ENCODE results near the gene TRIB2.

DNA sequence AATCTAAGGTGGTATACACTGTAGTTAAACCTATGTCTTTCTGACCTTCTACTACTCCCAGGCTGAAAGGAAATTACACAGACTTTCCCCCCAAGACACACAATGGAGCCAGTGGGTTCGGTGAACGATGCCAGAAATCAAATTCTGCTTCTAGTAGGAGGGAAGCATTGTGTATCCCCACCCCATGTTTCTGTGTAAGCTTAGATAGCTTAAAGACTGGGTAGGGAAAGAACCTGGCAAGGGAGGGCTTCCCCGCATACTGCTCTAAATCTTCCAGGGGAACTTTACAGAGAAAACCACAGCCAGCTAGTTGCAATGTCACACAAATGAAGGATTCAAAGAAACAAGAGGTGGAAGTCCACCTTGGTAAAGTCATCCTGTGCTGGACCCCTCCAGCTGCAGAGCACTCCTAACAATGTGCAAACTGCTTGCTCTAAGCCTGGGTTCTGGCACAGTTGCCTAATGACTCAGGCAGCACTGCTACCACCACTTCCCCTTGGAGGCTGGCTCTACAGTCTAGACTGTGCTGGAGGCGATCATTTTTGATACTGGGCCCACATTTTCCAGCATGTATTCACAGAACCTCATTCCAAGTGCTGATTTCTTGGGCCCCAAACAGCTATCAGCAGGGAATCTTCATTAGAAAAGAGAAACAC, 47.5 kb downstream of the TRIB2 start:
- TF ChIP-seq, protein P1, sequence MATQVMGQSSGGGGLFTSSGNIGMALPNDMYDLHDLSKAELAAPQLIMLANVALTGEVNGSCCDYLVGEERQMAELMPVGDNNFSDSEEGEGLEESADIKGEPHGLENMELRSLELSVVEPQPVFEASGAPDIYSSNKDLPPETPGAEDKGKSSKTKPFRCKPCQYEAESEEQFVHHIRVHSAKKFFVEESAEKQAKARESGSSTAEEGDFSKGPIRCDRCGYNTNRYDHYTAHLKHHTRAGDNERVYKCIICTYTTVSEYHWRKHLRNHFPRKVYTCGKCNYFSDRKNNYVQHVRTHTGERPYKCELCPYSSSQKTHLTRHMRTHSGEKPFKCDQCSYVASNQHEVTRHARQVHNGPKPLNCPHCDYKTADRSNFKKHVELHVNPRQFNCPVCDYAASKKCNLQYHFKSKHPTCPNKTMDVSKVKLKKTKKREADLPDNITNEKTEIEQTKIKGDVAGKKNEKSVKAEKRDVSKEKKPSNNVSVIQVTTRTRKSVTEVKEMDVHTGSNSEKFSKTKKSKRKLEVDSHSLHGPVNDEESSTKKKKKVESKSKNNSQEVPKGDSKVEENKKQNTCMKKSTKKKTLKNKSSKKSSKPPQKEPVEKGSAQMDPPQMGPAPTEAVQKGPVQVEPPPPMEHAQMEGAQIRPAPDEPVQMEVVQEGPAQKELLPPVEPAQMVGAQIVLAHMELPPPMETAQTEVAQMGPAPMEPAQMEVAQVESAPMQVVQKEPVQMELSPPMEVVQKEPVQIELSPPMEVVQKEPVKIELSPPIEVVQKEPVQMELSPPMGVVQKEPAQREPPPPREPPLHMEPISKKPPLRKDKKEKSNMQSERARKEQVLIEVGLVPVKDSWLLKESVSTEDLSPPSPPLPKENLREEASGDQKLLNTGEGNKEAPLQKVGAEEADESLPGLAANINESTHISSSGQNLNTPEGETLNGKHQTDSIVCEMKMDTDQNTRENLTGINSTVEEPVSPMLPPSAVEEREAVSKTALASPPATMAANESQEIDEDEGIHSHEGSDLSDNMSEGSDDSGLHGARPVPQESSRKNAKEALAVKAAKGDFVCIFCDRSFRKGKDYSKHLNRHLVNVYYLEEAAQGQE (IDR thresholded peaks at IDR 0.05; ENCODE audit: insufficient read depth in 1 of 2, low read depth in 2 of 2, low read length in 2 of 2), result no peak
- no peak for TF ChIP-seq POLR2AphosphoS5 (IDR thresholded peaks at IDR 0.05; ENCODE audit: low read depth, low read length)
